ENCODE measurements around the gene PHF21B. TPM values are rescaled to one million over a fixed set of nuclear protein-coding genes. Genes with fewer than 3 reads are reported as not detected.

PHF21B gene
- total RNA-seq, 1 donor from 2014 or later: not detected

GRCh38 chr22:44929359-44930015, 80.3 kb downstream of the PHF21B start:
- DNase-seq: no peak
- TF ChIP-seq, protein P1, sequence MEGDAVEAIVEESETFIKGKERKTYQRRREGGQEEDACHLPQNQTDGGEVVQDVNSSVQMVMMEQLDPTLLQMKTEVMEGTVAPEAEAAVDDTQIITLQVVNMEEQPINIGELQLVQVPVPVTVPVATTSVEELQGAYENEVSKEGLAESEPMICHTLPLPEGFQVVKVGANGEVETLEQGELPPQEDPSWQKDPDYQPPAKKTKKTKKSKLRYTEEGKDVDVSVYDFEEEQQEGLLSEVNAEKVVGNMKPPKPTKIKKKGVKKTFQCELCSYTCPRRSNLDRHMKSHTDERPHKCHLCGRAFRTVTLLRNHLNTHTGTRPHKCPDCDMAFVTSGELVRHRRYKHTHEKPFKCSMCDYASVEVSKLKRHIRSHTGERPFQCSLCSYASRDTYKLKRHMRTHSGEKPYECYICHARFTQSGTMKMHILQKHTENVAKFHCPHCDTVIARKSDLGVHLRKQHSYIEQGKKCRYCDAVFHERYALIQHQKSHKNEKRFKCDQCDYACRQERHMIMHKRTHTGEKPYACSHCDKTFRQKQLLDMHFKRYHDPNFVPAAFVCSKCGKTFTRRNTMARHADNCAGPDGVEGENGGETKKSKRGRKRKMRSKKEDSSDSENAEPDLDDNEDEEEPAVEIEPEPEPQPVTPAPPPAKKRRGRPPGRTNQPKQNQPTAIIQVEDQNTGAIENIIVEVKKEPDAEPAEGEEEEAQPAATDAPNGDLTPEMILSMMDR (IDR thresholded peaks at IDR 0.05): no peak
- Mint-ChIP-seq H3K4me3 (no peak overlapping the region), H3K9me3 (peaks cover 1% of the 10 kb centered on the region), H3K4me1 (no peaks in the 10 kb centered on the region), H3K36me3 (ENCODE audit: low read depth) (no peaks in the 10 kb centered on the region), H3K27me3 (peaks cover 4% of the 10 kb centered on the region), H3K27ac (no peak overlapping the region)
- ChIA-PET POLR2A (no interaction called here), CTCF (no interaction called here)
- intact Hi-C loops (cut with micrococcal nuclease): no loop called here
- no peak for ATAC-seq (ENCODE audit: low read depth)

GRCh38 chr22:44928711-44929358, 81.0 kb downstream of the PHF21B start:
- ChIA-PET CTCF (no interaction called here), POLR2A (no interaction called here)
- H3K9me3 Mint-ChIP-seq: peaks cover 5% of the 10 kb centered on the region
- ATAC-seq (ENCODE audit: low read depth) (no peak), DNase-seq (no peak)
- peaks cover 4% of the 10 kb centered on the region for H3K27me3 Mint-ChIP-seq
- no peaks in the 10 kb centered on the region for H3K36me3 Mint-ChIP-seq (ENCODE audit: low read depth)
- H3K4me1 Mint-ChIP-seq: no peaks in the 10 kb centered on the region
- TF ChIP-seq, protein P1 (IDR thresholded peaks at IDR 0.05): no peak
- H3K4me3 Mint-ChIP-seq: no peak overlapping the region
- H3K27ac Mint-ChIP-seq: no peak overlapping the region
- intact Hi-C loops (cut with micrococcal nuclease): no loop called here

- Mint-ChIP-seq H3K27me3 (peaks cover 4% of the 10 kb centered on the region), H3K27ac (no peak overlapping the region), H3K4me3 (no peak overlapping the region), H3K36me3 (ENCODE audit: low read depth) (no peaks in the 10 kb centered on the region), H3K9me3 (peaks cover 6% of the 10 kb centered on the region), H3K4me1 (no peaks in the 10 kb centered on the region)
- ATAC-seq (ENCODE audit: low read depth): no peak
- DNase-seq: no peak
- POLR2A ChIA-PET: no interaction called here
- intact Hi-C loops (cut with micrococcal nuclease): no loop called here
- TF ChIP-seq, protein P1 (IDR thresholded peaks at IDR 0.05): no peak
- CTCF ChIA-PET: no interaction called here
Measured at GRCh38 chr22:44928136-44928463, 81.7 kb downstream of the PHF21B start.

DNA sequence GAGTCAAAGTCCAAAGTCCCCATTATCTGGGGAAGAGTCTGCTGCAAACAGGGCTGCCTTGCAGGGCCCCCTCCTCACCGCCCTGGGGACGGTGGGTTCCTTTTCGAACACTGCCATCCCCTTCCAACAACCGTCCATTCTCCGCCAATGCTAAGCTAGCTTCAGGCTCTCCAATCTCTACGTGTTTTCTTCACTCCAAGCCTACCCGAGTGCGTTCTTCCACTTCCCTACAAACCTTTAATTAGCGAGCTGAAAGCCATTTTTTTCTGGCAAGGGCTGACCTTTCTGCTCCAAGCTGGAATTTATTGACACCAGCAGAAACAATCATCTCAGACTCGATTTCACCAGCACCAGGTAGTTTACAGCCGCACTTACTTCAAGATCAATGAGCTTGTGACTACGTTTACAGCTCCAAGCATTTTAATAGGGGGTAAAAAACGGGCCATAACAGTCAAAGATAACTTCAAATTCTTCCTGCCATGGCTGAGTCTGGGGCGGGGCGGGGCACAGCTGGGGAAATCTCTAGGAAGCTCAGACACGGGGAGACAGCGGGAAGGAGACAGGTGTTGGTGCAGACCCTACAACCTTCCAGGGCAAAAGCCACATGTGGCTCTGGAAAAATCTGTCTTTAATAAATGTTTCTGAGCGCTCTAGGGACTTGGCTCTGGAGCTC, 82.2 kb downstream of the PHF21B start:
- Mint-ChIP-seq H3K27ac (no peak overlapping the region), H3K9me3 (peaks cover 6% of the 10 kb centered on the region), H3K36me3 (ENCODE audit: low read depth) (no peaks in the 10 kb centered on the region), H3K4me3 (no peak overlapping the region), H3K27me3 (peaks cover 4% of the 10 kb centered on the region), H3K4me1 (no peaks in the 10 kb centered on the region)
- ChIA-PET CTCF (no interaction called here), POLR2A (no interaction called here)
- ATAC-seq (ENCODE audit: low read depth): no peak
- no peak for DNase-seq
- TF ChIP-seq, protein P1 (IDR thresholded peaks at IDR 0.05): no peak
- intact Hi-C loops (cut with micrococcal nuclease): no loop called here
